GM21717 (cell line): ENCODE measurements around the gene MAPK14.
"Not testable (repeated sequence)": the region's sequence is repeated elsewhere in the genome, so short reads cannot be mapped to it uniquely, and the experiment has no call there.

ENCODE experiments used
- ATAC-seq: cut with Tn5 transposase; IDR thresholded peaks from one replicate; pipeline ENCODE4 v1.9.1; 2021; ENCODE audit warnings: mild to moderate bottlenecking, moderate library complexity; ENCODE audit not compliant: unreplicated experiment

The MAPK14 gene

DNA sequence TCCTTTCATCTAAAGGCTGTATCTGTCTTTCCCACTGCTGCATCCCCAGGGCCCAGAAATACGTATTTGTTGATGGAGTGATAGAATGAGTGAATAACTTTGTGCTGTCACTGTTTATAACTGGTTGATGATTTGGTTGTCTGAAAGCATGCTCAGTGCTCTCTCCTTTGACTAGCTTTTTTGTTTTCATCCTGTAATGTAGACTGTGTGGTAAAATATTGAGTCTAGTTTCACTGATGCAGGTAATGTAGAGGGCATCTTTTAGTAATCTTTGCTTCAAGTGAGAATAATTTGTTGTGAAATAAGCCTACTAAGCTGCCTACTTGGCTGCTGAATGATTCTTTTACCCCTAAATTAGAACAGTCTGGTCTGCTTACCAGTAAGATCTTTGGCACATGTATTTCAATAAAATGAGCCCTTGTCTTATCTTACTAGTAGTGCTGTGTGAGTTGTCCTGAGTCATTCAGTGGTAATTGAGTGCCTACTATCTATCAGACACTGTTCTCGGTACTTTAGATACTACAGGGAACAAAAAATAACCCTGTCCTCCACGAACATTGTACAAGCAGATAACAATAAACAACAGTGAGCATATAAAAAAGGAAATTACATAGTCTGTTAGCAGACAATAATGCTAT, 39.9 kb downstream of the MAPK14 start:
- no peak for ATAC-seq

DNA sequence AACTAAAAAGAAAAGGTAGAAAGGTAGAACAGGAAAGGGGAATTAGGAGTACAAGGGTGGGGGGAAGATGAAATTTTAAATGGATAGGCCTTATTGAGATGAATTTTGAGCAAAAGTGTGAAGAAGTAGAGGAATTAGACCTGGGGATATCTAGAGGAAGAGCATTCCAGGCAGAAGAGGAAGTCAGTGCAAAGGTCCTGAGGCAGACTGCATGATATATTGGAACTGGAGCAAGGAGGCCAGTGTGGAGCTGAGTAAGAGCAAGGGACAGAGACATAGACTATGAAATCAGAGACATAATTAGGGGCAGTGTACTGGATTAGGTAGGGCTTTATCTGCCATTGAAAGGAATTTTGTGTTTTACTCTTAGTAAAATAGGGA, 40.4 kb downstream of the MAPK14 start:
- ATAC-seq, result no peak

DNA sequence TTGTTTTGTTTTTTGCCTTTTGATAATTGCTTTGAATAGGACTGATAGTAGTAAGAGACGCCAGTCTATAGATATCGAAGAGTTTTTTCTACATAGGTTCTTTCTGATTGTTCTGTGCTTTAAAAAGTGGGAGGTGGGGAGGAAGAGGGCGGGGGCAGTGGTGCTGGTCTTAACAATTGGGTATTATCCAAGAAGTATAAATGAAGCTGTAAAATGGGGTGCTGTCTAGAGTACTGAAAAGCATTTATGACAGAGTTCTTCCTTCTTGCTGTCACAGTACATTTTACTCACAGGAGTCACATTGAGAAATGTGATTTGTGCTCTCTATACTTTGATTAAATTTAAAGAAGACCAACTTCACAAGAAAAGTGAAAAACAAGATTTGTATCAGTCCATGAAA, 41.0 kb downstream of the MAPK14 start:
- no peak for ATAC-seq

GRCh38 chr6:36069573-36069972, 42.0 kb downstream of the MAPK14 start:
- no peak for ATAC-seq

DNA sequence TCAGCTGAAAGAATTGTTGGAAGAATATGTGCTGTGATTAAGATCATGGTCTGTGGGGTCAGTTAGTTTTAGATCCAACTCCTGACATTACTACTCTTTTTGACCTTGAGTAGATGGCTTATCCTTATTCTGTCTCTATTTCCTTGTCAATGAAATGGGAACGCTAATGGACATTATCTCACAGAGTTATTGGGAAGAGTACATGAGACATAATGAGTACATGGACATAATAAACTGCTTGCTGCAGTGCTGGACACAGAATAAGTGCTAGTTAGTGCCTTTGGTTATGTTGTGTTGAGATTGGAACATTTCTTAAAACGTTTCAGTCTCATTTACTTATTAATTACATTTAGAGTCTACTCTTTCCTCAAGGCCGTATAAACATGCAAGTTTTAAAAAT, 42.6 kb downstream of the MAPK14 start:
- no peak for ATAC-seq

GRCh38 chr6:36071281-36071680, 43.7 kb downstream of the MAPK14 start:
- ATAC-seq, result no peak

DNA sequence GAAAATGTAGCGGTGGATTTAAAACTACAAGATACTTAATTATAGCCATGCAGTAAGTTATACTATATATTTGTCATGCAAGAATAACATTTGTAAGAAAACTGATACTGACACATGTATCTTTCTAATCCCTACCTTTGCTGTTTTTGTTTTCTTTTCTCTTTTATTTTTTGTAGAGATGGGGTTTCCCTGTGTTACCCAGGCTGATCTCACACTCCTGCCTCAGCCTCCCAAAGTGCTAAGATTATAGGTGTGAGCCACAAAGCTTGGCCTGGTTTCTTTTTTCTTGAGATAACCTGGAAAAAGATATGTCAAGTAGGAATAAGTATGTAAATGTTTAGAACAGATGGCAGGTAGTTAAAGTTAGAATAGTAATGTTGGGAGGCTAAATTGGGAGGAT, 44.1 kb downstream of the MAPK14 start:
- no peak for ATAC-seq

DNA sequence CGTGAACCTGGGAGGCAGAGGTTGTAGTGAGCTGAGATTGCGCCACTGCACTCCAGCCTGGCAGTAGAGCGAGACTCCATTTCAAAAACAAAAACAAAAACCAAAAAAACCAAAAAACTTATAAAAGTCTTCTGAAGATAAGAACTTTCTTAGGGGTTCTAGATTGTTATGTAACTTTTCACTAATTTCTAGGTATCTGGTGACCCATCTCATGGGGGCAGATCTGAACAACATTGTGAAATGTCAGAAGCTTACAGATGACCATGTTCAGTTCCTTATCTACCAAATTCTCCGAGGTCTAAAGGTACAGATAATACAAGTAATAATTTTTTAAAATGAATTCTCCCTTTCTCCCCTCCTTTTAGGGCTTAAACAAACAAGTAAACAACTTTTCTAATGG, 45.1 kb downstream of the MAPK14 start:
- no peak for ATAC-seq

- ATAC-seq, result no peak
Measured at GRCh38 chr6:36073587-36073986, 46.0 kb downstream of the MAPK14 start.

GRCh38 chr6:36075656-36076055, 48.0 kb downstream of the MAPK14 start:
- no peak for ATAC-seq

- ATAC-seq, result no peak
Measured at GRCh38 chr6:36076178-36077063, 48.8 kb downstream of the MAPK14 start.

GRCh38 chr6:36078159-36078558, 50.6 kb downstream of the MAPK14 start:
- ATAC-seq, result no peak

- no peak for ATAC-seq
Measured at GRCh38 chr6:36079601-36080000, 52.0 kb downstream of the MAPK14 start.

GRCh38 chr6:36082318-36082717, 54.7 kb downstream of the MAPK14 start:
- ATAC-seq, result no peak

DNA sequence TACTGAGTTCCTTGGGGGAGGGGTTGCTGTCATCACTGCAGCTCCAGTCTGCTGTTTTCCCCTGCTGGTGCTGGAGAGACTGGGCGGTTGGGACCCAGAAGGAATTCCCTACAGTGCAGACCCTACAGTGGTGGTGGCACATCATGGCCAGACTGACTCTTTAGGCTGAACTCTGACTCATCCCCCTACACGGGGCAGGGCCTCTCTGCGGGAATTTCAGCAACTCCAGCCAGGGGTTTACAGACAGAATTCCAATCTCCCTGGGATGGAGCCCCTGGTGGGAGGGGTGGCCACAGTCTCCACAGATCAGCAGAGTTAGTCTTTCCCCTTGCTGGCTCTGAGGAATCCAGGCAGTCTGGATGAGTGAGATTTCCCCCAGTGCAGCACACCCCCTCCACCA, 55.8 kb downstream of the MAPK14 start:
- no peak for ATAC-seq

DNA sequence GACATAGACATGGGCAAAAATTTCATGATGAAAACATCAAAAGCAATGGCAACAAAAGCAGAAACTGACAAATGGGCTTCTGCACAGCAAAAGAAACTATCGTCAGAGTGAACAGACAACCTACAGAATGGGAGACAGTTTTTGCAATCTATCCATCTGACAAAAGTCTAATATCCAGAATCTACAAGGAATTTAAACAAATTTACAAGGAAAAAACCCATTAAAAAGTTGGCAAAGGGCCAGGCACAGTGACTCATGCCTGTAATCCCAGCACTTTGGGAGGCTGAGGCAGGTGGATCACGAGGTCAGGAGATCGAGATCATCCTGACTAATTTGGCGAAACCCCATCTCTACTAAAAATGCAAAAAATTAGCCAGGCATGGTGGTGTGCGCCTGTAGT, 60.6 kb downstream of the MAPK14 start:
- ATAC-seq, result not testable (repeated sequence)

DNA sequence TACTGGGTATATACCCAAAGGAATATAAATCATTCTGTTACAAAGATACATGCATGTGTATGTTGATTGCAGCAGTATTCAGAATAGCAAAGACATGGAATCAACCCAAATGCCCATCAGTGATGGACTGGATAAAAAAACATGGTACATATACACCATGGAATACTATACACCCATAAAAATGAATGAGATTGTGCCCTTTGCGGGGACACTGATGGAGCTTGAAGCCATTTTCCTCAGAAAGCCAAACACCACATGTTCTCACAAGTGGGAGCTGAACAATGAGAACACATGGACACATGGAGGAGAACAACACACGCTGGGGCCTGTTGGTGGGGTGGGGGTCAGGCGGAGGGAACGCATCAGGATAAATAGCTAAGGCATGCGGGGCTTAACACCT, 61.4 kb downstream of the MAPK14 start:
- no peak for ATAC-seq

DNA sequence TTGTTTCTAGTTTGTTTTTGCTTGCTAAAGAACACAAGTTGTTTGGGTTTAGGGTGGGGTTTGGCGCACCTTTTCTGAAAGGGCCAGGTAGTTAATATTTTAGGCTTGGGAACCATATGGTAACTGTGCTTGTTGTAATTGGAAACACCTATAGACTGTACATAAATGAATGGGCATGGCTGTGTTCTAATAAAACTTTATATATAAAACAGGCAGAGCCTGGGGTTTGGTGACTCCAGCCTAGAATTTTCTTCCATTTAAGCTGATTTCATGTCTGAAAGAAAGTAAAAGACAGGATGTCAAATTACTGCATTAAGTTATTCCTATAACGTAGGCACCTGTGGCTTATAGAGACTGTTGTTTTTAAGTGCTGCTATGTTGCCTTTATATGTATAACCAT, 66.6 kb downstream of the MAPK14 start:
- no peak for ATAC-seq

GRCh38 chr6:36094753-36095496, 67.3 kb downstream of the MAPK14 start:
- ATAC-seq, result no peak

DNA sequence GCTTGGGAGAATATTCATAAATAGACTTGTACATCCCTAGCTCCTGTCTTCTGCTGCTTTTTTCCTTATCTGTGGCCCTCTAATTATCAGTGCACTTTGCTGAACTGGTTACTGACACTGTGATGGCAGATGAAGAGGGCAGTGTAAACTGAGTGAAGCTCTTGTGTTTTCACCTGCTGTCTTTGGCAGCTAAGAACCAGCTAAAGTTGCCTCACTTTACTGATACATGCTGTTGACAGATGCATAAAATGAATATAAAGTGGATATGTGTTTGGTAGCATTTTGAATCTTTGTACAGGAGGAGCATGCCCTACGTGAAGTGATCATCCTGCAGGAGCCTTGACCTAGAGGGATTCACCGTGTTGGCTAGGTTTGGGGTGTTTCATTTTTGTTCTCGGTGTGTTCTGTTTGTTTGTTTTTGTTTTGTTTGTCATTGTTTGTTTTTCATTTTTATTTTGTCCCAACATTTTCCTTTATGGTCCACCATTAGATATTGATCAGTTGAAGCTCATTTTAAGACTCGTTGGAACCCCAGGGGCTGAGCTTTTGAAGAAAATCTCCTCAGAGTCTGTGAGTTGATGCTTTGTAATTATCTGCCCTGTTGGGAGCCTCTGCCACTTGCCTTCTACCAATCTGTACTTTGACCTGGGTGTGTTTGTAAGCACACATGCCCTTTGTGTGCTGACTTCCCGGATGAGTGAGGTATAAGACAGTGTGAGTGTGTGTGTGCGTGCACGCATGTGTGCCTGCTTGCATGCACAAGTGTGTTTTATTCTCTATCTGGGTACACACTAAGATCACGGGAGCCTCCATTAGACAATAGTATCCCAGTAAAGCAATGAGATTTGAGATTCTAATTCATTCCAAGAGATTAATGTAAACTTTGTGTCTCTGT, 68.1 kb downstream of the MAPK14 start:
- no peak for ATAC-seq
